Esophagus muscularis mucosa (tissue), 4 donors: ENCODE data around the gene CLRN2. TPM values are rescaled to one million over a fixed set of nuclear protein-coding genes. Genes with fewer than 3 reads are reported as not detected.

Experiments
- DNase-seq: peaks from one replicate; pipeline ENCODE4 v3.0.0-alpha.2; 2017; ENCODE audit errors: extremely low spot score
- H3K27ac ChIP-seq, 4 donors: fragments of 200-600 bp; sonication (generic); replicated peaks in 1 of 4; 1 replicate in 3 of 4; 2 replicates in 1 of 4; pipeline ENCODE4 v1.5.1; 2016 to 2019; ENCODE audit warnings: mild to moderate bottlenecking in 1 of 4
- H3K27me3 ChIP-seq, 4 donors: fragments of 200-600 bp; sonication (generic); one replicate each; pipeline versions ENCODE4 v1.5.1 to v1.6.0; 2016 to 2019
- H3K36me3 ChIP-seq, 4 donors: fragments of 200-600 bp; sonication (generic); one replicate each; pipeline ENCODE4 v1.5.1; 2016 to 2019
- H3K4me1 ChIP-seq, 4 donors: fragments of 200-600 bp; sonication (generic); one replicate each; pipeline ENCODE4 v1.5.1; 2016 to 2019
- H3K4me3 ChIP-seq, 4 donors: fragments of 200-600 bp; sonication (generic); 1 replicate in 2 of 4; 2 replicates in 2 of 4; pipeline ENCODE4 v1.5.1; 2016 to 2019; ENCODE audit warnings: mild to moderate bottlenecking in 4 of 4, moderate library complexity in 1 of 4
- H3K9me3 ChIP-seq, 4 donors: fragments of 200-600 bp; sonication (generic); 1 replicate in 3 of 4; 2 replicates in 1 of 4; pipeline ENCODE4 v1.5.1; 2016 to 2019
- CTCF ChIP-seq, 3 experiments: fragments of 200-600 bp in 2 of 3; fragments of 450-650 bp in 1 of 3; sonication (generic) in 2 of 3; IDR thresholded peaks; one replicate each; pipeline ENCODE4 v1.5.1; 2017 to 2019; ENCODE audit warnings: antibody characterized with exemption in 3 of 3, mild to moderate bottlenecking in 2 of 3, moderate library complexity in 1 of 3
- EP300 ChIP-seq: sonication (generic); formaldehyde crosslinking; IDR thresholded peaks from one replicate; pipeline ENCODE4 v1.6.1; 2017; ENCODE audit warnings: antibody characterized with exemption
- POLR2A ChIP-seq: fragments of 450-650 bp; IDR thresholded peaks from one replicate; pipeline ENCODE4 v1.6.1; 2017; ENCODE audit warnings: antibody characterized with exemption, moderate library complexity, mild to moderate bottlenecking, low read depth
- POLR2AphosphoS5 ChIP-seq, 2 donors: sonication (generic); formaldehyde crosslinking; IDR thresholded peaks; one replicate each; pipeline ENCODE4 v1.6.1; 2017; ENCODE audit warnings: antibody characterized with exemption in 2 of 2
- WGBS: methylation state at CpG from one replicate; pipeline ENCODE4 v1.1.5; 2018; 5-methylcytosine and 5-hydroxymethylcytosine counted together
- intact Hi-C: fragments of 100-400 bp; cut with DNase I; formaldehyde crosslinking; loops from one replicate; pipeline ENCODE4 v1.15.1; 2023
- total RNA-seq, 4 donors: library from RNA; depleted of rRNA; stranded (reverse); fragments of >200 nt; gene quantifications; one replicate each; pipeline versions ENCODE4 v1.1.0 to v1.2.1, GENCODE V29; 2016

CLRN2 gene
- total RNA-seq, 4 donors from 2014 or later: not detected

GRCh38 chr4:17523662-17524061 is 8.7 kb downstream of the CLRN2 start:
- TF ChIP-seq CTCF (IDR thresholded peaks at IDR 0.05) (no peak), POLR2AphosphoS5 (IDR thresholded peaks at IDR 0.05) (no peak), POLR2A (no peak), EP300 (no peak)
- Histone ChIP-seq H3K9me3 (no peaks in the 10 kb centered on the region), H3K36me3 (no peaks in the 10 kb centered on the region), H3K27me3 (peaks cover 0 to 19% (median 0%) of the 10 kb centered on the region in 4 donors), H3K4me3 (no peak overlapping the region), H3K27ac (no peak overlapping the region), H3K4me1 (no peaks in the 10 kb centered on the region)
- WGBS: 28% methylated on average over 2 of the region's 2 CpGs
- intact Hi-C loops: no loop called here
- no peak for DNase-seq

- no peak for TF ChIP-seq EP300
- no peak for TF ChIP-seq CTCF (IDR thresholded peaks at IDR 0.05)
- TF ChIP-seq POLR2AphosphoS5 (IDR thresholded peaks at IDR 0.05): no peak
- TF ChIP-seq POLR2A: no peak
- DNase-seq: no peak
- Histone ChIP-seq H3K4me3 (no peak overlapping the region), H3K4me1 (no peaks in the 10 kb centered on the region), H3K27ac (no peak overlapping the region), H3K9me3 (no peaks in the 10 kb centered on the region), H3K36me3 (no peaks in the 10 kb centered on the region), H3K27me3 (peaks cover 0 to 12% (median 0%) of the 10 kb centered on the region in 4 donors)
- WGBS: 85% methylated on average over 27 of the region's 27 CpGs
- intact Hi-C loops: no loop called here
Measured at GRCh38 chr4:17526695-17527477, 11.9 kb downstream of the CLRN2 start.

- Histone ChIP-seq H3K4me3 (no peak overlapping the region), H3K27ac (no peak overlapping the region), H3K36me3 (no peaks in the 10 kb centered on the region), H3K4me1 (no peaks in the 10 kb centered on the region), H3K9me3 (no peaks in the 10 kb centered on the region), H3K27me3 (peaks cover 0 to 9% (median 0%) of the 10 kb centered on the region in 4 donors)
- DNase-seq: no peak
- intact Hi-C loops: no loop called here
- TF ChIP-seq EP300 (no peak), CTCF (IDR thresholded peaks at IDR 0.05) (no peak), POLR2A (no peak), POLR2AphosphoS5 (IDR thresholded peaks at IDR 0.05) (no peak)
- WGBS: 86% methylated on average over 10 of the region's 10 CpGs
Measured at GRCh38 chr4:17528551-17529165, 13.7 kb downstream of the CLRN2 start.

GRCh38 chr4:17531538-17532285 is 16.7 kb downstream of the CLRN2 start:
- H3K36me3 ChIP-seq: no peaks in the 10 kb centered on the region
- H3K4me3 ChIP-seq: no peak overlapping the region
- DNase-seq: no peak
- no peak overlapping the region for H3K27ac ChIP-seq
- 68% methylated on average over 7 of the region's 8 CpGs for whole genome bisulfite sequencing
- intact Hi-C loops: no loop called here
- no peaks in the 10 kb centered on the region for H3K9me3 ChIP-seq
- no peaks in the 10 kb centered on the region for H3K4me1 ChIP-seq
- peaks cover 0 to 9% (median 0%) of the 10 kb centered on the region in 4 donors for H3K27me3 ChIP-seq
- TF ChIP-seq POLR2AphosphoS5 (IDR thresholded peaks at IDR 0.05) (no peak), EP300 (no peak), POLR2A (no peak), CTCF (IDR thresholded peaks at IDR 0.05) (no peak)
